ENCODE measurements around the gene IL3. TPM values are rescaled to one million over a fixed set of nuclear protein-coding genes. Genes with fewer than 3 reads are reported as not detected.

IL3 gene
- total RNA-seq, 1 experiment from 2014 or later: not detected

DNA sequence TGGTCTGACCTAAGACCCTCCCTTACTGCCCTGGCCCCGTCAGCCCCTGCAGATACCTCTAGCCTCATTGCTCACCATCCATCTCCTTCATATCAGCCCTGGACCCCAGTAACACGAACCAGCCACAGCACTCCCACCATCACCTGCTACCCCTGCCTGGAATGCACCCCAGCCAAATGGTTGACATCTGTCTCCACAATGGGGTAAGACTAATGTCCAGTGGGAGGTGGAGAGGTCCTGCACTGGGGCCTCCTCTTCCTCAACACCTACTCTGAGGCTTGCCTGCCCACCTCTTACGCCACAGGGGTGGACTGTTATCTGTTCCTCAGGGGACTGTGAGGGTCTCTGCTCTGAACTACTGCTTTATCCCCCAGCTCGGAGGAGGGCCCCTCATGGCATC, 25.2 kb downstream of the IL3 start:
- ChIA-PET POLR2A (no interaction called here), CTCF (no interaction called here)
- Histone ChIP-seq H3K36me3 (ENCODE audit: control insufficient read depth, insufficient read depth, low read length) (no peaks in the 10 kb centered on the region), H3K27me3 (ENCODE audit: control insufficient read depth, insufficient read depth, low read length) (no peaks in the 10 kb centered on the region), H3K4me1 (ENCODE audit: control insufficient read depth, insufficient read depth, low read length) (no peaks in the 10 kb centered on the region), H3K27ac (ENCODE audit: low read length) (no peak overlapping the region), H3K4me3 (ENCODE audit: low read depth in 2 of 2, low read length in 2 of 2) (no peak overlapping the region), H3K9me3 (ENCODE audit: control insufficient read depth, insufficient read depth, low read depth, low read length) (no peaks in the 10 kb centered on the region)
- ATAC-seq (no peak), DNase-seq (ENCODE audit: low read depth, low spot score) (no peak)
- BruUV-seq (replicated peaks): no TSS peak
- intact Hi-C loops (cut with micrococcal nuclease; ENCODE audit: unreplicated experiment): no loop called here
- no peak for TF ChIP-seq TCF7L2 (IDR thresholded peaks at IDR 0.05; ENCODE audit: low read depth, low read length)
- no peak for TF ChIP-seq CTCF (IDR thresholded peaks at IDR 0.05)
- no peak for TF ChIP-seq POLR2AphosphoS5 (IDR thresholded peaks at IDR 0.05; ENCODE audit: low read depth, low read length)
- TF ChIP-seq SIN3A (IDR thresholded peaks at IDR 0.05; ENCODE audit: borderline replicate concordance, insufficient read depth, low read depth, low read length): no peak
- TF ChIP-seq, protein P1, sequence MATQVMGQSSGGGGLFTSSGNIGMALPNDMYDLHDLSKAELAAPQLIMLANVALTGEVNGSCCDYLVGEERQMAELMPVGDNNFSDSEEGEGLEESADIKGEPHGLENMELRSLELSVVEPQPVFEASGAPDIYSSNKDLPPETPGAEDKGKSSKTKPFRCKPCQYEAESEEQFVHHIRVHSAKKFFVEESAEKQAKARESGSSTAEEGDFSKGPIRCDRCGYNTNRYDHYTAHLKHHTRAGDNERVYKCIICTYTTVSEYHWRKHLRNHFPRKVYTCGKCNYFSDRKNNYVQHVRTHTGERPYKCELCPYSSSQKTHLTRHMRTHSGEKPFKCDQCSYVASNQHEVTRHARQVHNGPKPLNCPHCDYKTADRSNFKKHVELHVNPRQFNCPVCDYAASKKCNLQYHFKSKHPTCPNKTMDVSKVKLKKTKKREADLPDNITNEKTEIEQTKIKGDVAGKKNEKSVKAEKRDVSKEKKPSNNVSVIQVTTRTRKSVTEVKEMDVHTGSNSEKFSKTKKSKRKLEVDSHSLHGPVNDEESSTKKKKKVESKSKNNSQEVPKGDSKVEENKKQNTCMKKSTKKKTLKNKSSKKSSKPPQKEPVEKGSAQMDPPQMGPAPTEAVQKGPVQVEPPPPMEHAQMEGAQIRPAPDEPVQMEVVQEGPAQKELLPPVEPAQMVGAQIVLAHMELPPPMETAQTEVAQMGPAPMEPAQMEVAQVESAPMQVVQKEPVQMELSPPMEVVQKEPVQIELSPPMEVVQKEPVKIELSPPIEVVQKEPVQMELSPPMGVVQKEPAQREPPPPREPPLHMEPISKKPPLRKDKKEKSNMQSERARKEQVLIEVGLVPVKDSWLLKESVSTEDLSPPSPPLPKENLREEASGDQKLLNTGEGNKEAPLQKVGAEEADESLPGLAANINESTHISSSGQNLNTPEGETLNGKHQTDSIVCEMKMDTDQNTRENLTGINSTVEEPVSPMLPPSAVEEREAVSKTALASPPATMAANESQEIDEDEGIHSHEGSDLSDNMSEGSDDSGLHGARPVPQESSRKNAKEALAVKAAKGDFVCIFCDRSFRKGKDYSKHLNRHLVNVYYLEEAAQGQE (IDR thresholded peaks at IDR 0.05; ENCODE audit: insufficient read depth in 1 of 2, low read depth in 2 of 2, low read length in 1 of 2): no peak
- in situ Hi-C loops (cut with HindIII; ENCODE audit: low pct_unique_long_range_greater_than_20kb, low sequenced_read_pairs): no loop called here

DNA sequence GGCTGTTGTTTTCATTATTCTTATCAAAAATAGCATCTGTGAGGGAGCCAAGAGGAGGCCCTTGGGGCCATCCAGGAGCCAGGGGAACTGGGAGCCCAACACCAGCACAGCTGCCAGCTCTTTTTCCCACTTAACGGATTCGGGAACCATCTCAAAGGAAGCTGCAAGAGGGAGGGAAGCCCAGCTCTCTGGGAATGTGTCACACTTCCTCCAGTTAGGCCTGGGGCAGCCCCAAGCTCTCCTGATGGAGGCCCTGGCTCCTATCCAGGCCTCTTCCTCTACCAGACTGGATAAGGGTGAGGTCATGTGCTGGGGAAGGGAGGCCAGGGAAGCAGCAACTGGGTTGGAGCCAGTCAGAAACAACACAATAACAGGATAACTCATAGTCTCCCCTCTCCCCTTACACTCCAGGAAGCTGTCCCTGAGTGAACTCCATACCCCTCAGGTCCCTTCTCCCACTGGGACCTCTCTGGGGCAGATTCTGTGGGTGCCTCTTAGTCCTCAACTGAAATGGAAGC, 25.9 kb downstream of the IL3 start:
- POLR2A ChIA-PET: no interaction called here
- in situ Hi-C loops (cut with HindIII; ENCODE audit: low pct_unique_long_range_greater_than_20kb, low sequenced_read_pairs) (no loop called here), intact Hi-C loops (cut with micrococcal nuclease; ENCODE audit: unreplicated experiment) (no loop called here)
- H3K4me3 ChIP-seq (ENCODE audit: low read depth in 2 of 2, low read length in 2 of 2): no peak overlapping the region
- no peaks in the 10 kb centered on the region for H3K9me3 ChIP-seq (ENCODE audit: control insufficient read depth, insufficient read depth, low read depth, low read length)
- CTCF ChIA-PET: no interaction called here
- DNase-seq (ENCODE audit: low read depth, low spot score): no peak
- H3K27me3 ChIP-seq (ENCODE audit: control insufficient read depth, insufficient read depth, low read length): no peaks in the 10 kb centered on the region
- peak; percentile 79 for ATAC-seq
- no peaks in the 10 kb centered on the region for H3K36me3 ChIP-seq (ENCODE audit: control insufficient read depth, insufficient read depth, low read length)
- no peaks in the 10 kb centered on the region for H3K4me1 ChIP-seq (ENCODE audit: control insufficient read depth, insufficient read depth, low read length)
- TF ChIP-seq, protein P1 (IDR thresholded peaks at IDR 0.05; ENCODE audit: insufficient read depth in 1 of 2, low read depth in 2 of 2, low read length in 1 of 2): no peak
- TF ChIP-seq SIN3A (IDR thresholded peaks at IDR 0.05; ENCODE audit: borderline replicate concordance, insufficient read depth, low read depth, low read length): no peak
- TF ChIP-seq POLR2AphosphoS5 (IDR thresholded peaks at IDR 0.05; ENCODE audit: low read depth, low read length): no peak
- TF ChIP-seq TCF7L2 (IDR thresholded peaks at IDR 0.05; ENCODE audit: low read depth, low read length): no peak
- no peak for TF ChIP-seq CTCF (IDR thresholded peaks at IDR 0.05)
- BruUV-seq (replicated peaks): no TSS peak
- H3K27ac ChIP-seq (ENCODE audit: low read length): no peak overlapping the region

All from Panc1 (cell line).